ENCODE data around the gene FAM234B. TPM values are rescaled to one million over a fixed set of nuclear protein-coding genes. Genes with fewer than 3 reads are reported as not detected.

FAM234B gene
- total RNA-seq, 1 experiment from 2014 or later, result 25.9 TPM

DNA sequence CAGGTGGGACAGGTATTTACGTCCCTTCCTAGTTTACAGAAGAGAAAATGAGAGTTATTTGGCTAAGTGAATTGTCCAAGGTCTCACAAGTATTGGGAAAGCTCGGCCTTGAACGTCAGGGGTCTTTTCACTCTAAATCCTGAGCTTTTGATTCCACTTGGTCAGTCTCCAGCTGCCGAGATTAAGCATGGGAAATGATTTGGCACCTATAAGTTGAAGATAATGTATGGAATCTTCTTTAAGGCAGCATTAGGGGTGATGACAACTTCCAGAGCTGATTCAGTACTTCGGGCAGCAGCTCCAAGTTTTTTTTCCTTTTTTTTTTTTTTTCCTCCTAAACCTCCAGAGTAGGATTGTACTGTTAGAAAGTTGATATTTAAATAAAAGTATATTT, 722 bp downstream of the FAM234B start:
- no peaks in the 10 kb centered on the region for H3K36me3 Mint-ChIP-seq
- peaks cover 43% of the 10 kb centered on the region for H3K4me1 Mint-ChIP-seq
- TF ChIP-seq, protein P1, sequence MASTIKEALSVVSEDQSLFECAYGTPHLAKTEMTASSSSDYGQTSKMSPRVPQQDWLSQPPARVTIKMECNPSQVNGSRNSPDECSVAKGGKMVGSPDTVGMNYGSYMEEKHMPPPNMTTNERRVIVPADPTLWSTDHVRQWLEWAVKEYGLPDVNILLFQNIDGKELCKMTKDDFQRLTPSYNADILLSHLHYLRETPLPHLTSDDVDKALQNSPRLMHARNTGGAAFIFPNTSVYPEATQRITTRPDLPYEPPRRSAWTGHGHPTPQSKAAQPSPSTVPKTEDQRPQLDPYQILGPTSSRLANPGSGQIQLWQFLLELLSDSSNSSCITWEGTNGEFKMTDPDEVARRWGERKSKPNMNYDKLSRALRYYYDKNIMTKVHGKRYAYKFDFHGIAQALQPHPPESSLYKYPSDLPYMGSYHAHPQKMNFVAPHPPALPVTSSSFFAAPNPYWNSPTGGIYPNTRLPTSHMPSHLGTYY (CRISPR knock-in tag; IDR thresholded peaks at IDR 0.05), result no peak
- TF ChIP-seq ETV6 (CRISPR knock-in tag; IDR thresholded peaks at IDR 0.05) (no peak), ATF2 (CRISPR knock-in tag; IDR thresholded peaks at IDR 0.05; ENCODE audit: borderline replicate concordance, low read depth) (no peak), TCF7 (CRISPR knock-in tag; IDR thresholded peaks at IDR 0.05; ENCODE audit: low read depth) (no peak), JUN (CRISPR knock-in tag; IDR thresholded peaks at IDR 0.05) (no peak), PRRX2 (CRISPR knock-in tag; IDR thresholded peaks at IDR 0.05) (no peak), ZNF416 (CRISPR knock-in tag; IDR thresholded peaks at IDR 0.05) (no peak), ZBTB21 (CRISPR knock-in tag; IDR thresholded peaks at IDR 0.05; ENCODE audit: borderline replicate concordance) (no peak), GABPB1 (CRISPR knock-in tag; IDR thresholded peaks at IDR 0.05) (no peak), ATF1 (CRISPR knock-in tag; IDR thresholded peaks at IDR 0.05) (no peak), MXD4 (CRISPR knock-in tag; IDR thresholded peaks at IDR 0.05; ENCODE audit: borderline replicate concordance) (no peak), ZNF317 (CRISPR knock-in tag; IDR thresholded peaks at IDR 0.05; ENCODE audit: borderline replicate concordance, low read depth) (no peak), ZSCAN18 (CRISPR knock-in tag; IDR thresholded peaks at IDR 0.05) (no peak), ZNF396 (CRISPR knock-in tag; IDR thresholded peaks at IDR 0.05; ENCODE audit: borderline replicate concordance) (no peak)
- TF ChIP-seq, protein P2, sequence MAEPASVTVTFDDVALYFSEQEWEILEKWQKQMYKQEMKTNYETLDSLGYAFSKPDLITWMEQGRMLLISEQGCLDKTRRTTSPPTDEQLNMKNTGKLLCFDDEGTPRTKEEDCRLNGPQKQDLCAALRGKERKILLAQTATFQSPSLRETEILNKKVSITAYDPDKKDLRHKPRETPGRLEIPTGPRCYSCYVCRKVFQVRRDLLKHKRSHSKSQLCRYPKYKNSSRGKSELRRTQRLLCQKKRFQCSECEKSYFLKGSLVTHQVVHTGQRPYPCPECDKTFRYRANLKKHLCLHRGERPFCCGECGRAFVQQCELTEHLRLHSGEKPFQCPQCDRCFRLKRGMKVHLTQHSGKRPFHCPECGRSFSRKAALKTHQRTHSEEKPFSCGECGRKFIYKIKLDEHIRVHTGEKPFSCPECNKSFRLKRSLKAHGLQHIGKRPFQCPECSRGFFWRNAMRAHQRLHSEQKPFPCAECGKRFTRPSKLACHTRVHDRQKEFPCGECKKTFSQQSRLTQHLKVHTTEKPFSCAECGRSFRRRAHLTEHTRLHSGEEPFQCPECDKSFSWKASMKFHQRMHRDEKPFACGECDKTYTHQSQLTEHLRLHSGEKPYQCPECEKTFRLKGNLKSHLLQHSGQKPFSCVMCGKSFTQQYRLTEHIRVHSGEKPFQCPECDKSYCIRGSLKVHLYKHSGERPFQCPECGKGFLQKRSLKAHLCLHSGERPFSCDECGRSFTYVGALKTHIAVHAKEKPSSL (CRISPR knock-in tag; conservative IDR thresholded peaks at IDR 0.05), result no peak
- H3K9me3 Mint-ChIP-seq, result no peaks in the 10 kb centered on the region
- peaks cover 15% of the 10 kb centered on the region for H3K27me3 Mint-ChIP-seq (ENCODE audit: low read depth)
- peak overlapping the region; percentile 85 for H3K4me3 Mint-ChIP-seq
- ChIA-PET CTCF (interaction anchor here (0.7 to 3.9 kb wide), 9 partner anchors 21 to 1725 kb away, joined by 3 to 19 read pairs (median 5); no protein-coding TSS in a partner anchor), POLR2A (interaction anchor here (0.6 kb wide), 1 partner anchor 38 kb away, joined by 5 read pairs; no protein-coding TSS in a partner anchor)
- H3K27ac Mint-ChIP-seq, result no peak overlapping the region
- ATAC-seq (no peak), DNase-seq (ENCODE audit: low spot score) (no peak)

GRCh38 chr12:13045816-13046215, 1.6 kb downstream of the FAM234B start:
- H3K4me3 Mint-ChIP-seq, result peak overlapping the region; percentile 85
- peaks cover 49% of the 10 kb centered on the region for H3K4me1 Mint-ChIP-seq
- no peak for DNase-seq (ENCODE audit: low spot score)
- H3K27me3 Mint-ChIP-seq (ENCODE audit: low read depth), result peaks cover 15% of the 10 kb centered on the region
- ChIA-PET CTCF (interaction anchor here (1.1 to 3.9 kb wide), 4 partner anchors 22 to 166 kb away, joined by 5 to 19 read pairs (median 7); no protein-coding TSS in a partner anchor), POLR2A (no interaction called here)
- no peak for ATAC-seq
- no peaks in the 10 kb centered on the region for H3K9me3 Mint-ChIP-seq
- H3K27ac Mint-ChIP-seq, result no peak overlapping the region
- H3K36me3 Mint-ChIP-seq, result no peaks in the 10 kb centered on the region
- TF ChIP-seq AR (CRISPR knock-in tag; IDR thresholded peaks at IDR 0.05), result no peak
- no peak for TF ChIP-seq ZNF317 (CRISPR knock-in tag; IDR thresholded peaks at IDR 0.05; ENCODE audit: borderline replicate concordance, low read depth)
- TF ChIP-seq FOXK1 (CRISPR knock-in tag; IDR thresholded peaks at IDR 0.05), result no peak
- TF ChIP-seq ZNF281 (CRISPR knock-in tag; IDR thresholded peaks at IDR 0.05), result no peak
- TF ChIP-seq ZNF263 (CRISPR knock-in tag; IDR thresholded peaks at IDR 0.05; ENCODE audit: low read depth), result no peak
- no peak for TF ChIP-seq CREB1 (CRISPR knock-in tag; IDR thresholded peaks at IDR 0.05)
- TF ChIP-seq NFE2L1 (CRISPR knock-in tag; IDR thresholded peaks at IDR 0.05), result no peak
- TF ChIP-seq RELA (CRISPR knock-in tag; IDR thresholded peaks at IDR 0.05; ENCODE audit: borderline replicate concordance), result no peak

Data from WTC11 (cell line).